ENCODE measurements around the gene GOLGA6L10. TPM values are rescaled to one million over a fixed set of nuclear protein-coding genes. Genes with fewer than 3 reads are reported as not detected.
"Not testable (repeated sequence)": the region's sequence is repeated elsewhere in the genome, so short reads cannot be mapped to it uniquely, and the experiment has no call there.

Gene GOLGA6L10
- polyA plus RNA-seq, 4 donors, result 0.67 to 5.7 (median 1.4) TPM

DNA sequence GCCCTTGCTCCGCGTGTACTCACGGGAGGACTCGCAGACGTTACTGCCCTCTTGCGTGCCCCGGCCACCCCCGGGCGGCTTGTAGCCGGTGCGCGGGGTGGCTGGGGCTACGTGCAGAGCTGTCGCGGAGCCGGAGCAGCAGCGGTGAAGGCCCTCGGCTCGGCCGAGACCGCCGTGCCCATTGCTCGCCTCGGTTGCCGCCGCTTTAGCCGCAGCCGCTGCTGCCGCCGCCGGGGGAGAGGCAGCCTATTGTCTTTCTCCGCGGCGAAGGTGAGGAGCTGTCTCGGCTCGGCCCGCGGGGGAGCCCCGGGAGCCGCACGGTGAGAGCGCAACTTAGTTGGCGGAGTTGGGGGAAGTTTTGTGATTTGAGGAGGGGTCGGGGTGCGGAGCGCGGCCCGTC, 5.8 kb upstream of the GOLGA6L10 start:
- not testable (repeated sequence) for H3K36me3 ChIP-seq (ENCODE audit: control insufficient read depth in 3 of 3, insufficient read depth in 2 of 3, low read depth in 1 of 3, low read length in 3 of 3); DNase-seq; H3K9me3 ChIP-seq (ENCODE audit: control insufficient read depth in 2 of 2, insufficient read depth in 1 of 2, low read depth in 1 of 2, low read length in 1 of 2); H3K4me1 ChIP-seq (ENCODE audit: control insufficient read depth in 3 of 3, insufficient read depth in 2 of 3, low read depth in 1 of 3, low read length in 2 of 3); FAIRE-seq; H3K4me3 ChIP-seq (ENCODE audit: low read depth in 1 of 3, low read length in 3 of 3); H3K27ac ChIP-seq (ENCODE audit: low read depth in 1 of 3, low read length in 2 of 3); H3K27me3 ChIP-seq (ENCODE audit: control insufficient read depth in 3 of 3, insufficient read depth in 3 of 3, low read length in 3 of 3)
- WGBS, 3 donors, result 1% methylated on average over 18 of the region's 48 CpGs; no CpG with 5 or more reads in 2 of the 3 donors

DNA sequence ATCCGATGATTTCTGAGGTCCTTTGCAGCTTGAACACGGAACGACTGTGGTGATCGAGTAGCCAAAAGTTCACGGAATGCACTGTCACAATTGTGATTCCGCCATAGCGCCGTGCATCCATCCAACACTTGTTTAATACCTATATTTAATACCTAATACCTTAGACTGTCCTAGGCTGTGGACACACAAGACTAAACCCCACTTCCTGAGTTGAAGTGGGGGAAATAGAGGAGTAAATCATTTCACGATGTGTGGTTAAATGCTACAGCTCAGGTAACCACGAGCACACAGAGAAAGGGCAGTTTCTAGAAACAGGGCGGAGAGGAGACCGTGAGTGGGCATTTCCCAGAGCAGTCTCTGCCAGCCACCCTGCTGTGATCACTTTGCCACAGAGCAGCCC, 5.3 kb upstream of the GOLGA6L10 start:
- not testable (repeated sequence) for H3K36me3 ChIP-seq (ENCODE audit: control insufficient read depth in 3 of 3, insufficient read depth in 2 of 3, low read depth in 1 of 3, low read length in 3 of 3); H3K27ac ChIP-seq (ENCODE audit: low read depth in 1 of 3, low read length in 2 of 3); H3K9me3 ChIP-seq (ENCODE audit: control insufficient read depth in 2 of 2, insufficient read depth in 1 of 2, low read depth in 1 of 2, low read length in 1 of 2); H3K4me1 ChIP-seq (ENCODE audit: control insufficient read depth in 3 of 3, insufficient read depth in 2 of 3, low read depth in 1 of 3, low read length in 2 of 3); DNase-seq; H3K27me3 ChIP-seq (ENCODE audit: control insufficient read depth in 3 of 3, insufficient read depth in 3 of 3, low read length in 3 of 3); FAIRE-seq
- WGBS, 3 donors, result 0 to 2% (median 0%) methylated on average over 3 to 5 of the region's 12 CpGs
- H3K4me3 ChIP-seq (ENCODE audit: low read depth in 1 of 3, low read length in 3 of 3), result peak overlapping the region in 1 of 3 donors; percentile 32

DNA sequence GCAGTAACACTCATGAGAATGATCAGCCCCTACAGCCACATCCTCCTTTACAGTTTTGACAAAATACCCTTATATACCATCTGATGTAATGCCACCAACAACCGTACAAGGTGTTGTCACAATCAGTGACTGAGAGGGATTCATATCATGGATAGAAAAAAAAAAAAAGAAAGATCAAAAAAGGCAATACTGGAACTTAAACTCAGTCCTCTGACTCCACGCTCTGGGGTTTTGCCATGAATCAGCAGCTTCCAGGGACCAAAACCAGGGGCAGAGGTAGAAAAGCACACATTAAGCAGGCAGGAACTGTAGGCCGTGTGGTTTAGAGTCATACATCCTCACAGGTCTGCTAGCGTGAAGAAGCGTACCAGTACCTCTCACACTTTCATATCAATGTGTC, 1.6 kb downstream of the GOLGA6L10 start:
- H3K27ac ChIP-seq (ENCODE audit: low read depth in 1 of 3, low read length in 2 of 3); FAIRE-seq; H3K27me3 ChIP-seq (ENCODE audit: control insufficient read depth in 3 of 3, insufficient read depth in 3 of 3, low read length in 3 of 3); DNase-seq; H3K9me3 ChIP-seq (ENCODE audit: control insufficient read depth in 2 of 2, insufficient read depth in 1 of 2, low read depth in 1 of 2, low read length in 1 of 2); H3K4me1 ChIP-seq (ENCODE audit: control insufficient read depth in 3 of 3, insufficient read depth in 2 of 3, low read depth in 1 of 3, low read length in 2 of 3); H3K36me3 ChIP-seq (ENCODE audit: control insufficient read depth in 3 of 3, insufficient read depth in 2 of 3, low read depth in 1 of 3, low read length in 3 of 3); H3K4me3 ChIP-seq (ENCODE audit: low read depth in 1 of 3, low read length in 3 of 3): not testable (repeated sequence)
- WGBS, 3 donors, result 41 to 67% (median 63%) methylated on average over 2 to 3 of the region's 5 CpGs

DNA sequence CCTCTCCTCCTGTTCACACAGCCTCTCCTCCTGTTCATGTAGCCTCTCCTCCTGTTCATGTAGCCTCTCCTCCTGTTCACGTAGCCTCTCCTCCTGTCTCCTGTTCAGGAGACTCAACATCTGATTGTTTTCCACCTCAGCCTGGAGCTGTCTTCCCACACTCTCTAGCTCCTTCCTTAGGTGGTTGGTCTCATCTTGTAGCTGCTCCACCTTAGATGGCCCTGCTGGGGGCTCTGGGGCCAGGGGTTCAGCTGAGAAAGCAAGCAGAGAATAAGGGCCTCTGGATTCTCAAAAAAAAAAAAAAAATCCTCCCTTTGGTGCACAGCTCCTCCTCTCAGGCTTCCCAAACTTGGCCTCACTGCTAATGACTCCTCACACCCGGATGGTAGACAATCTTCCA, 4.1 kb downstream of the GOLGA6L10 start:
- not testable (repeated sequence) for DNase-seq; H3K27me3 ChIP-seq (ENCODE audit: control insufficient read depth in 3 of 3, insufficient read depth in 3 of 3, low read length in 3 of 3); H3K4me1 ChIP-seq (ENCODE audit: control insufficient read depth in 3 of 3, insufficient read depth in 2 of 3, low read depth in 1 of 3, low read length in 2 of 3); H3K9me3 ChIP-seq (ENCODE audit: control insufficient read depth in 2 of 2, insufficient read depth in 1 of 2, low read depth in 1 of 2, low read length in 1 of 2); H3K27ac ChIP-seq (ENCODE audit: low read depth in 1 of 3, low read length in 2 of 3); H3K4me3 ChIP-seq (ENCODE audit: low read depth in 1 of 3, low read length in 3 of 3); H3K36me3 ChIP-seq (ENCODE audit: control insufficient read depth in 3 of 3, insufficient read depth in 2 of 3, low read depth in 1 of 3, low read length in 3 of 3); FAIRE-seq
- 85 to 93% (median 89%) methylated on average over 1 of the region's 2 CpGs for WGBS, 3 donors

DNA sequence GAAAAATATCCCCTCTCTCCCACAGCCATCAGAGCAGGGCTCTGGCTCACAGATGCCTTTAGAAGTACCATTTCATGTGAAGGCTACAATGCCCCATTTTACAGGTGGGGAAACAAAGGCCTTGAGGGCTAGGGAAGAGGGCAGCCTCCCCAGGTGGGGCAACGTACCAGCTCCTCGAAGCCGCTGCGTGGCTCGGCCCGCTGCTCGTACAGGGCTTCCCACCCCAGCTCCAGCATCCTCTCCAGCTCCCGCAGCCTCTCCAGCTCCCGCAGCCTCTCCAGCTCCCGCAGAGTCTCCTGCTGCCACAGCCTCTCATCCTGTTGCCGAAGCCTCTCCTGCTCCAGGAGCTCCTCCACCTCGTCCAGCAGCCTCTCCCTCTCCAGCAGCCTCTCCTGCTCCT, 4.9 kb downstream of the GOLGA6L10 start:
- not testable (repeated sequence) for DNase-seq; H3K27ac ChIP-seq (ENCODE audit: low read depth in 1 of 3, low read length in 2 of 3); H3K4me3 ChIP-seq (ENCODE audit: low read depth in 1 of 3, low read length in 3 of 3); H3K27me3 ChIP-seq (ENCODE audit: control insufficient read depth in 3 of 3, insufficient read depth in 3 of 3, low read length in 3 of 3); H3K36me3 ChIP-seq (ENCODE audit: control insufficient read depth in 3 of 3, insufficient read depth in 2 of 3, low read depth in 1 of 3, low read length in 3 of 3); FAIRE-seq; H3K4me1 ChIP-seq (ENCODE audit: control insufficient read depth in 3 of 3, insufficient read depth in 2 of 3, low read depth in 1 of 3, low read length in 2 of 3); H3K9me3 ChIP-seq (ENCODE audit: control insufficient read depth in 2 of 2, insufficient read depth in 1 of 2, low read depth in 1 of 2, low read length in 1 of 2)
- WGBS, 3 donors, result 92 to 99% (median 94%) methylated on average over 5 to 10 of the region's 12 CpGs

DNA sequence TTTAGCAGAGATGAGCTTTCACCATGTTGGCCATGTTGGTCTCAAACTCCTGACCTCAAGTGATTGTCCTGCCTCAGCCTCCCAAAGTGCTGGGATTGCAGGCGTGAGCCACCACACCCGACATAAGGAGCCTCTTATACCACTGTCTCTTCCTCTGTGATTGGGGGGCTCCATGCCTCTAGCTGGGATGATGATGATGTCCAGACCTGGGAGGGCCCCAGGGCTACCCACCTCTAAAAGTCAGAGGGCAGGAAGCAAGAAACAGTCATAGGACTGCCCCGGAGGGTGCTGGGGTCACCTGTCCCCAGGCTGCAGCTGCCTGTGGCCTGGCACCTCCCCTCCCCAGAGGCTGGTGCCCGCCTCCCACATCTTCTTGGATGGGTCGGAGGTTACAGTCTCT, 5.4 kb downstream of the GOLGA6L10 start:
- not testable (repeated sequence) for FAIRE-seq; H3K4me1 ChIP-seq (ENCODE audit: control insufficient read depth in 3 of 3, insufficient read depth in 2 of 3, low read depth in 1 of 3, low read length in 2 of 3); DNase-seq; H3K36me3 ChIP-seq (ENCODE audit: control insufficient read depth in 3 of 3, insufficient read depth in 2 of 3, low read depth in 1 of 3, low read length in 3 of 3); H3K9me3 ChIP-seq (ENCODE audit: control insufficient read depth in 2 of 2, insufficient read depth in 1 of 2, low read depth in 1 of 2, low read length in 1 of 2); H3K27ac ChIP-seq (ENCODE audit: low read depth in 1 of 3, low read length in 2 of 3); H3K4me3 ChIP-seq (ENCODE audit: low read depth in 1 of 3, low read length in 3 of 3); H3K27me3 ChIP-seq (ENCODE audit: control insufficient read depth in 3 of 3, insufficient read depth in 3 of 3, low read length in 3 of 3)
- 86 to 94% (median 92%) methylated on average over 2 of the region's 5 CpGs for WGBS, 3 donors

DNA sequence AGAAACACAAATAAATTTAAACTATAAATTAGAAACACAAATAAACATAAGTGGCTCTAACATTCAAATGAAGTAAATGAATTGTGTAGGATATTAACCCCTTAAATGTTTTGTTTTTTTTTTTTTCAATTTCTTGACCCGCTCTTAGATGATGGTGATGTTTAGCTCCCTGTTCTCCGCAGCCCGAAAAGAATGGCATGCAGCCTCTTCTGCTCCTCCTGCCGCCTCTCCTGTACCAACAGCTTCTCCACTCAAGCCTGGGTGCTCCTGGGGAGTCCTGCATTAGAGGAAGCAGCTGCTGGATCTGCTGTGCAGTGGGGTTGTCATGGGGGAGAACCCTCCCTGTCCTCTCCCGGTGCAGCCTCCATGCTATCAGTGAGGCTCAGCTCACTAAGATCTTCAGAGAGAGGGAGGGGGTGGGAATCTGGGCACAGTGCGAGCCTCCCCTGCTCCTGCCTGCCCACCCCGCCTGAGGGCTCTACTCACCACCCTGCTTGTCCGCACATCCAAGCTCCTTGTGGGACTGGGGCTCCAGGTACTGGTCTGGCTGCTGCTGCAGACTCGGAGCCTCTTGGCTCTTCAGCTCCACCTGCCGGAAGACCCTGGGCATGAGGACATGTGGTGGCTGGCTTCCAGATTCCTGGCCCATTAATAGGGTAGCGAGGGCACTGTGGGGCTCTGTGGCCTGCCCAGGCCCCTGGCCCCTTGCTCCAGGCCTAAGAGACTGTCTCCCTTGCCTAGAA, 6.5 kb downstream of the GOLGA6L10 start:
- H3K4me1 ChIP-seq (ENCODE audit: control insufficient read depth in 3 of 3, insufficient read depth in 2 of 3, low read depth in 1 of 3, low read length in 2 of 3); DNase-seq; H3K27me3 ChIP-seq (ENCODE audit: control insufficient read depth in 3 of 3, insufficient read depth in 3 of 3, low read length in 3 of 3); H3K36me3 ChIP-seq (ENCODE audit: control insufficient read depth in 3 of 3, insufficient read depth in 2 of 3, low read depth in 1 of 3, low read length in 3 of 3); H3K9me3 ChIP-seq (ENCODE audit: control insufficient read depth in 2 of 2, insufficient read depth in 1 of 2, low read depth in 1 of 2, low read length in 1 of 2); H3K27ac ChIP-seq (ENCODE audit: low read depth in 1 of 3, low read length in 2 of 3); FAIRE-seq; H3K4me3 ChIP-seq (ENCODE audit: low read depth in 1 of 3, low read length in 3 of 3): not testable (repeated sequence)
- WGBS, 3 donors, result 53 to 62% (median 54%) methylated on average over 8 of the region's 11 CpGs

DNA sequence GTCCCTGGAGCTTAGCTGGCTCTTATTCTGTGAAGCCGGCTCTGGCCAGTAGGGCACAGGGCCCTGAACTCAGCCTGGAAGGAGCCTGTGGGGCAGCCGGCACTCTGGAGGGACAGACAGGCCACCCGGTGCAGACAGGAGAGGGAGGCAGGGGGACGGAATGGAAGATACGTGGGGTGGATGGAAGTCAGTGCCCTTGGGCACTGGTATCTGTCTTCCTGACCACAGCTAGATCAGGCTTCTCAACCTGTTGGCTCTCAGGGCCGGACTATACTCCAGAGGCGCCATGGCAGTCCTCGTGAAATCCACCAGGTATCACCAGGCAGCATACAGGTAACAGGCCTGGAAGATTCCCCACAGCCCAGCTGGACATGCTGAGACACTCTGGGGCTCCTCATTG, 10.7 kb downstream of the GOLGA6L10 start:
- not testable (repeated sequence) for FAIRE-seq; H3K27ac ChIP-seq (ENCODE audit: low read depth in 1 of 3, low read length in 2 of 3); H3K27me3 ChIP-seq (ENCODE audit: control insufficient read depth in 3 of 3, insufficient read depth in 3 of 3, low read length in 3 of 3); DNase-seq; H3K4me3 ChIP-seq (ENCODE audit: low read depth in 1 of 3, low read length in 3 of 3); H3K36me3 ChIP-seq (ENCODE audit: control insufficient read depth in 3 of 3, insufficient read depth in 2 of 3, low read depth in 1 of 3, low read length in 3 of 3); H3K4me1 ChIP-seq (ENCODE audit: control insufficient read depth in 3 of 3, insufficient read depth in 2 of 3, low read depth in 1 of 3, low read length in 2 of 3); H3K9me3 ChIP-seq (ENCODE audit: control insufficient read depth in 2 of 2, insufficient read depth in 1 of 2, low read depth in 1 of 2, low read length in 1 of 2)
- 86 to 89% (median 88%) methylated on average over 8 of the region's 8 CpGs for WGBS, 3 donors

DNA sequence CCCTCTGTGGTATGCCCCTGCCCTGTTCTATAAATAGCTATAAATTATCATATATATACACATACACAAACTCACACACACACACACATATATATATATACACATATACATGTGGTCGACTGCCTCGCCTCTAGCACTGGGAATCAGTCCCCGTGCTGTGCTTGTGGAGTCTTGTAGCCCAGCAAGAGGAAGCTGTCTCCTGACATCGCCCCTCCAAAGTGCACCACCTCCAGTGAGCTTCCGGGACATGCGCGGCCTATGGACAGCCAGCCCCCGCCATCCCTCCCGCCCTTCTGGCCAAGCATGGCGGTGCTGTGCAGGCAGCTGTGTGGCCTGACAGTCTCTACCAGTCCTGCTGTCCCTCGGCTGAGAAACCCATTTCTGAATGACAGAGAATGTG, 11.2 kb downstream of the GOLGA6L10 start:
- not testable (repeated sequence) for FAIRE-seq; H3K27me3 ChIP-seq (ENCODE audit: control insufficient read depth in 3 of 3, insufficient read depth in 3 of 3, low read length in 3 of 3); H3K4me3 ChIP-seq (ENCODE audit: low read depth in 1 of 3, low read length in 3 of 3); H3K9me3 ChIP-seq (ENCODE audit: control insufficient read depth in 2 of 2, insufficient read depth in 1 of 2, low read depth in 1 of 2, low read length in 1 of 2); H3K36me3 ChIP-seq (ENCODE audit: control insufficient read depth in 3 of 3, insufficient read depth in 2 of 3, low read depth in 1 of 3, low read length in 3 of 3); DNase-seq; H3K4me1 ChIP-seq (ENCODE audit: control insufficient read depth in 3 of 3, insufficient read depth in 2 of 3, low read depth in 1 of 3, low read length in 2 of 3); H3K27ac ChIP-seq (ENCODE audit: low read depth in 1 of 3, low read length in 2 of 3)
- WGBS, 3 donors, result 89 to 98% (median 93%) methylated on average over 3 to 10 of the region's 11 CpGs
